ENCODE measurements around the gene PTPRN2.
"Not testable (repeated sequence)": the region's sequence is repeated elsewhere in the genome, so short reads cannot be mapped to it uniquely, and the experiment has no call there.

Gene PTPRN2

DNA sequence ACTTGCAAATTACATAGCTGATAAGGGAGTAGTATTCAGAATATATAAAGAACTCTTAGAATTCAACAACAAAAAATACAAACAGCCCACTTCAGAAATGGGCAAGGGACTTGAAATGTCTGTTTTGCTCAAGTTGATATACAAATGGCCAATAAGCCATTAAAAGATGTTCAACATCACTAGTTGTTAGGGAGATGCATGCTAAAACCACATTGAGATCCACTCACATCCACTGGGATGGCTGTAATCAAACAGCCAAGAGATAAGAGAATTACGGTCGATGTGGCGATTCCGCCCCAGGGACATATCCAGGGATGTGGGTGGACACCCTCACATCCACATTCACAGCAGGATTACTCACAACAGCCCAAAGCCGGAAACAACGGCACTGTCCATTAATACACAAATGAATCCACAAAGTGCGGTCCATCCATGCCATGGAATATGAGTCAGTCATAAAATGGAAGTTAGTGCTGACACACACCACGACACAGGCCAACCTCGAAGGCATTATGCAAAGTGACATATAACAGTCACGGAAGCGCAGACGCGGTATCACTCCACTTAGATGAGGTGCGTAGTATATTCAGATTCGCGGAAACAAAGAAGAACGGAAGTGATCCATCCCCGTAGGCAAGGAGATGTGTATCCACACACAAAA lies 1023.0 kb downstream of the PTPRN2 start:
- peak; percentile 42 for DNase-seq (ENCODE audit: low spot score)

DNA sequence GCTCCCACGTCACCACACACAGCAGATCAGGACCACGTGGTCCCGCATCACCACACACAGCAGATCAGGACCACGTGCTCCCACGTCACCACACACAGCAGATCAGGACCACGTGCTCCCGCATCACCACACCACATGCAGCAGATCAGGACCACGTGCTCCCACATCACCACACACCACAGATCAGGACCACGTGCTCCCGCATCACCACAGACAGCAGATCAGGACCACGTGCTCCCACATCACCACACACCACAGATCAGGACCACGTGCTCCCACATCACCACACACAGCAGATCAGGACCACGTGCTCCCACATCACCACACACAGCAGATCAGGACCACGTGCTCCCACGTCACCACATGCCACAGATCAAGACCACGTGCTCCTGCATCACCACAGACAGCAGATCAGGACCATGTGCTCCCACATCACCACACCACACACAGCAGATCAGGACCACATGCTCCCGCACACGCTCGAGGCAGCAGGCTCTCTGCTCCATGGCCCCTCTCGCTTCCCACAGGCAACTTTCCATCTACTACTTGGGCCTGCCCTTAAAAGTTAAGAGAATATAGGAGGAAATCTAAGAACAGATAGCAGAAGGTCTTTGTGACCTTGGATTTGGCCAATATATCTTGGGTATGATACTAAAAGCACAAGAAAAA lies 1024.0 kb downstream of the PTPRN2 start:
- not testable (repeated sequence) for DNase-seq (ENCODE audit: low spot score)

DNA sequence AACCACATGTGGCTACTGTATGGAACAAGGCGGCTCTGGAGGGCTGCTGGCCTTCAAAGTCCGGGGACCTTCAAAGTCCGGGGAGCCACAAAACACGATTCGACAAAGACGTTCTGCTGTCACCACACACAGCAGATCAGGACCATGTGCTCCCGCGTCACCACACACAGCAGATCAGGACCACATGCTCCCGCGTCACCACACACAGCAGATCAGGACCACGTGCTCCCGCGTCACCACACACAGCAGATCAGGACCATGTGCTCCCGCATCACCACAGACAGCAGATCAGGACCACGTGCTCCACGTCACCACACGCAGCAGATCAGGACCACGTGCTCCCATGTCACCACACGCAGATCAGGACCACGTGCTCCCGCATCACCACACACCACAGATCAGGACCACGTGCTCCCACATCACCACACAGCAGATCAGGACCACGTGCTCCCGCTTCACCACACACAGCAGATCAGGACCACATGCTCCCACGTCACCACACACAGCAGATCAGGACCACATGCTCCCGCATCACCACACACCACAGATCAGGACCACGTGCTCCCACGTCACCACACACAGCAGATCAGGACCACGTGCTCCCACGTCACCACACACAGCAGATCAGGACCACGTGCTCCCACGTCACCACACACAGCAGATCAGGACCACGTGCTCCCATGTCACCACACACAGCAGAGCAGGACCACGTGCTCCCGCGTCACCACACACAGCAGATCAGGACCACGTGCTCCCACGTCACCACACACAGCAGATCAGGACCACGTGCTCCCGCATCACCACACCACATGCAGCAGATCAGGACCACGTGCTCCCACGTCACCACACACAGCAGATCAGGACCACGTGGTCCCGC lies 1024.9 kb downstream of the PTPRN2 start:
- not testable (repeated sequence) for DNase-seq (ENCODE audit: low spot score)

DNA sequence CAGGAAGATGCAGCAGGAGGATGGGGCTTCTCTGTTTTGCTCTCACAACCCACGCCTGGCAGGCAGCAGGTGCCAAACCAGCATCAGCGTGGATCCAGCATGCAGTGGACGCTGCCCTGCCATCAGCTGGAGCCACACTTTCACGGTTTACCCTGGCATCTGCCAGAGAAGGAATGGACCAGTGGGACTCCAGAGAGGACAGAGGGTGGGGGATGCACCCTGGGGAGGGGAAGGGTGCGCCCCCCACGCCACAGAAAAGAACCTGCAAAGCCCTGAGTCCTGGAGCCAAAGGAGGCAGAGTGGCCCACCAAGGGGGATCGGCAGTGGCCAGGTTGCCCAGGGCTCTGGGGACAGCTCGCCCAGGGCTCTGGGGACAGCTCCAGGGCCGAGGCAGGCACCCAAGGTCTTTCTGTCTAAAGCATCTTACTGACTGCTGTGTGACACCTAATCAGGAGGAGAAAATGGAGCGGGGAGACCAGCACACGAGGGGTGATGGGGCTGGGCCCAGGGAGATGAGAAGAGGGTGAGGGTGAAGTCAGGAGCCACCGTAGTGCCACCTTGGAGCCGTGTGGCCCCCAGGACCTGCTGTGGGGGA lies 1025.7 kb downstream of the PTPRN2 start:
- DNase-seq (ENCODE audit: low spot score) = no peak

DNA sequence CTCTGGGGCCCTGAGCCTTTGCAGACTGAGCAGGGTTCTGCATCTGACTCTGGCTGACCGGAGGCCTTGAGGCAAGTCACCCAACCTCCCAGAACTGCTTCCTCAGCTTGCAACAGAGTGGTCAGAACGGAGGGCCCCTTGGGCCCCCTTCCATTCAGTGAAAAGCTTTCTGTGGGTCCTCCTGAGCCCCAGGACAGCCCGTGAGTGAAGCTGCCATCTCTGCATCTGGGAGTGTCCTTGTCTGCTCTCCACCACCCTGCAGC lies 1026.2 kb downstream of the PTPRN2 start:
- no peak for DNase-seq (ENCODE audit: low spot score)

DNA sequence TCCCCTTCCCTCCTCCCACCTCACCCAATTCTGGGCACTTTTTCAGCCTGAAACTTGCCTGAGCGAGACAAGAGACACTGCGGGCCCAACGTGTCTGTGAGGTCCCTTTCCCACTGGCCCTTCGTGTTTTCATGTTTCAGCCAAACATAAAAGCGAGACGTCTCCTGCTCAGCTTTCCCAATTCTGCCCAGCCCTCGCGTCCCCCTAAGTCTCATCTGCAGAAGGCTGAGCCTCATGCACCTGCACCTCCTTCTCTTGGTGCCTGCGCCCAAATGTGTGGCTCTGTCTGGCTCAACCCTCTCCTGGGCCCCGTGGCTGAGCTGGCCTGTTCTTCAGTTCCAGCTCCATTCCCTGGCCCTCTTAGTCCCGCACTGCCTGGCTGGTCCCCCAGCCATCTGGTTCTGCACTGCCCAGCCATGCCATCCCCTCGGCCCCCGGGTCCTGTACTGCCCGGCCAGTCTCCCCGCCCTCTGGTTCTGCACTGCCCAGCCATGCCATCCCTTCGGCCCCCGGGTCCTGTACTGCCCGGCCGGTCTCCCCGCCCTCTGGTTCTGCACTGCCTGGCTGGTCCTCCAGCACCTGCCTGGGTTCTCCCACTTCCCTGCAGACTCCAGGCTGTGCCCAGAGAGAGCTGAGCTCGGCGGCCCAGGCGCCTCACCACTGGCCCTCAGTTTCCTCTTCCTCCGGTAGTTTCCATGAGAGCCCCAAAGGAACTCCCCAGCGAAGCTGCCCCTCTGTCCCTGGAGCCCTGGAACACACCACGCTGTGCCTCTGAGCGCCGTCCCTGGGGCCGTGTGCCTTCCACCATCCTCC lies 1026.7 kb downstream of the PTPRN2 start:
- DNase-seq (ENCODE audit: low spot score) = no peak

DNA sequence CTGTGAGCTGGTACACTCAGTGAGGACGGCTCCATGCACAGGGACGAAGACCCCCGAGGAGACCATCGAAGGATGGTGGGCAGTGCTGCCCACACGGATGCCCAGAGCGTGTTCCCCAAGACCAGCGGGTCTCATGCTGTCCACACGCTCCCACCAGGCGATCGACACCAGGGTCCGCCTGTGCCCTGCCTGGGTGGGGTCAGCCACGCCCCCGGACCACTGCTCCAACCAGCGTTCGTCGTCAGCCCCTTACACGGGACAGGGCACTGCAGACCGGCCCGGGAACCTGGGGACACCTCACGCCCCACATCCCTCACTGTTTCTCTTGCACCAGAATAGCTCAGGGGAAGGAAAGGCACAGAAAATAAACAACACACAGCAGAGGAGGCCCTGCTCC lies 1027.4 kb downstream of the PTPRN2 start:
- DNase-seq (ENCODE audit: low spot score) = no peak

DNA sequence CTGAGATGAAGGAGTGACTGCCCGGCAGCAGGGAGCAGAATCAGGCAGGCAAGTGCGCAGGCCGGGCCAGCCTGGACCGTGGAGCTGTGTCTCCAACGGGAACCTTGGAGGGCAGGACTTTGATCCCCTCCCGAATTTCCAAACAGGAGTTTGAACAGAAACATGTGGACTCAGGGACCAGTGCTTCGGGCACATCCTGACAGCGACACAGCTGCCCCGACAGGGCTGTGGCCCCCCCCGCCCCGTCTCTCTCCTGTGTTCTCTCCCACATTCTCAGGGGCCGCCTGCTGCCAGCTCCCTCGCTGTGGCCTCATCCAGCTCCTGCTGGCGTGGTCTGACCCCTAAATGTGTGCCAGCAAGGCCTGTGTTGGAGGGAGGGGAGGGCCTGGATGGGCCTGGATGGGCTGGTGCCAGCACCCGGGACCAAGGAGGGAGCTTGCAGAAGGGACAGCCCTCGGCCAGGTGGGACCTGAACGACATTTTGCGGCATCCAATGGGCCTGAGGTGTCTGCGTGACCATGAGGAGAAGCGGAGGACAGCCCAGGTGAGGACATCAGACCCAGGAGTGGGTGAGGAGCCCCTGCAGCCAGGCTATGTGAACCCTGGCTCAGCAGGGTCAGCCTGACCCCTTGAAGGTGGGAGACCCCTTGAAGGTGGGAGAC lies 1027.9 kb downstream of the PTPRN2 start:
- DNase-seq (ENCODE audit: low spot score) = no peak

DNA sequence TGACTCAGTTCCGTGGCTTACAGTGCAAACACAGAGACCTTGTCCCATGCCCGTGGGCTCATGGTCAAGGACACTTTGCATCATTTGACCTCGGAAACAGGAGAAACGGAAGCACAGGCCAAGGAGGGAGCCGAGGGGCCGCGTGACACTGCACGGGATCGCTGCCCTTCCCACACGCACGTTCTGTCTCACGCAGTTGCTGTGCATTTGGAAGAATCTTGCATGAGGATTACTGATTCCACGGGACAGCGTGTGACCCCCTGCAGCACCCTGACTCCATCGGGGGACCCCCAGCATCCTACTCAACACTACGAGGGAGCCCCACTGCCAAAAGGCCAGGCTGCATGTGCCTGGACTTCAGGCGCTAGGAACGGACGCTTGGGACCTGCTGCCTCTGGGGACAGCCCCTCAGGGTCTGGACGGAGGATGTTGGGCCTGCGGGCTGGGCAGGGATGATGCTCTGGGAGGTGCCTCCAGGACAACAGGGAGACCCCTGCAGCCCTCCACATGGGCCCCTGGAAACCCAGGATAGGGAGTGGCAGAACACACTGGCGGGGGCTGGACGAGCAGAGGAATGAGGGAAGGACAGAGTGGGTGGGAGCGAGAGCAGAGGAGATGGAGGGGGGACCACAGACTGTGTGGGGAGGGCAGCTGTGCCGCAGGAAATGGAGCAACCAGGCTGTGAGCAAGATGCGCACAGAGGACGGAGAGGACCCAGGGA lies 1028.6 kb downstream of the PTPRN2 start:
- no peak for DNase-seq (ENCODE audit: low spot score)

DNA sequence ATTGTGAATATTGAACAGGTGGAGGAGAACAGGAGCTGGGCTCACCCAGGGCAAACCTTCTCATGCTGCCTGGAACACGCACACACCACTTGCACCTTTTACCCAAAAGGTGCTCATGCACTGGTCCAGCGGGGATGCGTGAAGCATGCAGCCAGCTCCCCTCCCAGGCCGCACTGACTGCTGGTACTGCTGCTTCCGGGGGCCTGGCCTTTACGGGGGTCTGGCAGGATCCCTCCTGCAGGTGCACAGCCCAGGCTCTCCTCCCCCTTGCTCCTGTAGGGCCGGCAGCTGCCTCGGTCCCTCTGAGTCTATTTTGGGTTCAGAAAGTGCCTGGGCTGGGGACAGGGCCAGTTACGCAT lies 1029.1 kb downstream of the PTPRN2 start:
- no peak for DNase-seq (ENCODE audit: low spot score)

DNA sequence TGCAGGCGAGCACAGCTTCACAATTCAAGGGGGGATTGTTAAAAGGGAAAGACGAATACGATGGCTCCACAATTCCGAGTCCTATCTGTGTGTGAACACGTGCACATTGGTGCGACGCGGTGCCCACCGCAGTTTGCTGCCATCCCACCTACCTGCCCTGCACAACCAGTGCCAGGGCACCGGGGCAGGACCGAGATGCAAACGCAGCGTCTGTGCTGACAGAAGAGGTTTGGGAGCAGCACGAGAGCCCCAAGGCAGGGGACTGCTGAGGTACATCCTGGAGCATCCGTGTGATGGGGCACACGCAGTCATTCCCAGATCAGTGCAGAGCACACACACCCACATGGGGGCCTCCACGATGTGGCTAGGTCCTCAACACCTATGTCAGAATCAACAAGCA lies 1029.6 kb downstream of the PTPRN2 start:
- DNase-seq (ENCODE audit: low spot score) = no peak

DNA sequence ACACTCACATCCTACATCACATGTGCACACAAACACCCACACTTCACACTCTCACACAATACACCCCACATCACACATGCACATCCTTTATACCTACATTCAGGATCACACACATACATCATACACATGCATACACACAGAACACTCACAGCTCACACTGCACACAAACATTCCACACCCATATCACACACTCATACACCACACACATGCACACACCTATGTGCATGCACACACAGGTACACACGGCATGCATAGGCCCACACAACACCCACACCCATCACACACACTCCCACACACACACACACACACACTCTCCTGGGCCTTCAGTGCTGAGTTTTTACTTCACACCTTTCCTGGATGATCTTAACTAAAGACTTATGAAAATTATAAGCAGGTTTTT lies 1030.4 kb downstream of the PTPRN2 start:
- DNase-seq (ENCODE audit: low spot score) = no peak

DNA sequence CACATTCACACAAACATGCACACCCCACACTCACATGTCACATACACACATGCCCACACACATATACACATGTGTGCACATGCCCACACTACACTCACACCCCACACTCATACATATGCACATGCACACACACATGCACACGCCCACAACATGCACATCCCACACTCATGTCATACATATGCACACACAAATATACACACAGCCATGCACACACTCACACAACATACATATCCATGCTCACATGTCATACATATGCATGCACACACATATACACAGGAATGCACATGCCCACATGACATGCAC lies 1031.0 kb downstream of the PTPRN2 start:
- no peak for DNase-seq (ENCODE audit: low spot score)

DNA sequence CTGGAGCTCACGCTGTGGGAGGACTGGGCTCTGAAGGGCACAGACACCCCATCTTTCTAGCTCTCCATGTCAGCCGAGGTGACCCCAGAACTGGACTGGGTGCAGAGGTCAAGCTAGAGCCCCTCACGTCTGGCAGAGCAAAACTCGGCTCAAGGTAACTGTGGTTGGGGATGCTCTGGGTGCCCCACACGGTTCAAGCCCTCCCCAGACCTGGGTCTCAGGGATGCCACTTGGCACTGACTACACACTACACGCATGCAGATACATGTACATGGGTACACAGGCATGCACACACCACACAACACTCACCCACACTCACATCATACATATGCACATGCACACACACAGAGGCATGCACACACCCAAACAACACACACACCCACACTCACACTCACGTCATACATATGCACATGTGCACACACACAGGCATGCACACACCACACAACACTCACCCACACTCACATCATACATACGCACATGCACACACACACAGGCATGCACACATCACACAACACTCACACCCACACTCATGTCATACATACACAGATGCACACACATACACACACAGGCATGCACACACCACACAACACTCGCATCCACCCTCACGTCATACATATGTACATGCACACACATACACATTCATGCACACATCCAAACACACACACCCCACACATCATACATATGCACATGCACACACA lies 1031.5 kb downstream of the PTPRN2 start:
- no peak for DNase-seq (ENCODE audit: low spot score)

DNA sequence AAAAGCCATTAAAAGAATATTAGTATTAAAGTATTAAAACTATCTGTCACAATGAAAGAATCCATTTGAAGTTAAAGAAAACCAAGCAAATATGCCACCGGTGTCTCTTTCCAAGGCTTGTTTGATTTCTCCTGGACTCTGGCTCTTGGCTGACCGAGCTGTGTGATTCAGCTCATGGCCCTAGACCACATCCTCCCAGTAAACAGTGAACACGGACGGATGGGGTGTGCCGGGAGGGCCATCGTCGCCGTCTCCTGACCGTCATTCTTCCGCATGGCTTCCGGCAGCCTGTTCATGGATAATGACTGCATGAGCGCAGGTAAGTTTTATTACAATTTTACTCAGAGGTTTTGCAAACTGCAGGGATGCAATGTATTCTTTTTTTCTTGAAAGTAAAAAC lies 1032.3 kb downstream of the PTPRN2 start:
- no peak for DNase-seq (ENCODE audit: low spot score)

DNA sequence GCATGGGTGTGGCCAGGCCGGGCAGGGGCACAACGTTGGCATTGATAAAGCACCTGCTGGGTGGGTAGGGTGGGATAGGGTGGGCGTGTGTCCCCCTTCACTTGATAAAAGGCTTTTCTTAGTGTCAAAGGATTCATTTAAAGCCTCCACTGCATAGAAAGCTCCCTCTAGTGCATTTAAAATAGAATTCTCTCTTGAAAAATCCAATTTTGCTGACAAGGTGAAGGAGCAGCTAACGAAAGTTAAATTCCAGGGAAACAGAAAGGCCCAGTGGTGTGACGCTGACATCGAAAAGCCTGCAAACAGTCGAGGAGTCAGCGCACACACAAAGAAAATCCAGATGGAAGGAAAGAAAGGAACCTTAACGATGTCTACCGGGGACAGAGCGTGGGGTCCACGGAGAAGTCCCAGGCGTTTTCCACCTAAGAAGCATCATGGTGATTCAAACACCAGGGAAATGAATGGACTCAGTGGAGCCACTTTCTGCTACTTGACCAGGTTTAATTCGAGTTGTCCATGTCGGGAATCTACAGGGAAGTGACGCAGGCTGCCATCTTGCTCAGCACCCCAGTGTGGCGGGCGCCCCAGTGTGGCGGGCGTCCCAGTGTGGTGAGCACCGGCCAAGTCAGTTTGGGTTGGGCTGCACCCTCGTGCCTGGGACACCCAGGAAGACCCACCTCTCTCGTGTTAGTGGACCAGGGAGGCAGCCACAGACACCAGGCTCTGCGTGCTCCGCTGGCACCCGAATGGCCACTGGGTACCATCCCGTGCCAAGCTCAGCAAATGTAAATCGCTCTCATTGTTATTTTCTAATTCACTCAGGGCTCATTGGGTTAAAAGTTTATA lies 1033.0 kb downstream of the PTPRN2 start:
- DNase-seq (ENCODE audit: low spot score) = no peak

DNA sequence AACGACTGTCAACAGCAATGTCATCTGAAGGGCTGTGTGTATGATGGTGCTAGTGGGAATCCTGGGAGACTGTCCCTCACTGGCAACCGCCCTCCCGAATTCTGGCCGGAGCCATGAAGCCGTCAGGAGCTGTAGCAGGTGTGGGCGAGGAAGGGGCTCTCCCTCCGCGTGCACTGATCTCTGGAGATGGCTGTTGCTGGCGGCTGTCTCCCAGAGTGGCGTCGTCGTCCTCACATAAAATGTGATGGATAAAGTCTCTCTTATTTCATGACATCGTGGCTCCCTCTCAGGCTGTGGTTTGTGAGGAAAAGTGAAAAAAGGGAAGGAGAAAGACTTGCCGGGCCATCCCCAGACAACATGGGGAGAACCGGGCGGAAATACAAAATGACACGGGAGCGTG lies 1034.4 kb downstream of the PTPRN2 start:
- no peak for DNase-seq (ENCODE audit: low spot score)

DNA sequence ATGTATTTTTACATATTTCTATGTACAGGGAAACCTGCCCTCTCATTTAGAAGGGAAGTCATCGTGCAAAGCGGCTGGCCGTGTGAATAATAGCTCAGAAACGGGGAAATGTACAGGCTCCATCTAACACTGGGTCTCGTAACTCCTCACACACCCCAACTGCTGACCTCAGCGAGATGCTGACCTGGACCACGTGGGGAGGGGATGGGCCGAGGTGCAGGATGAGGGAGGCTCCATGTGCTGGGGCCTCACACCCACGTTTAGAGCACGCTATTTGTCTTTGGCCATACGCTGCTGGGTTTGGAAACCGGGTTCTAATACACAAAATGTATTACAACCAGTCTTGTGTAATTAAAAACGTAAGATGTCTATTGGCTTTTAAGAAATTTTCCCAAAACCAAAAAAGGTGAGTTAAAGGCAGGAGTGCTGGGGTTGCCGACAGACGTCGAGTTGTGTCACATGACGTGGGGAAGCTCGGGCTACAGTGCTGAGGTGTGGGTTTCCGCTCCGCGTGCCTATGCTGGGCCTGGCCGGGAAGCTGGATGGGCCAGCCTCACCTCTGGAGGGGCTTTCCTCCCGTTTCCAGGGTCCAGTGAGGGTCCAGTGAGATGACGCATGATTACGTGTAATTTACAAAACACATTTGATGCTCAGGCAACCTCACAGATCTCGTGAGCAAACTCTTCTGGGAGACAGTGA lies 1035.2 kb downstream of the PTPRN2 start:
- DNase-seq (ENCODE audit: low spot score) = no peak
